DOHH2 (cell line): ENCODE data around the gene TSKS.

Experiments
- H3F3A ChIP-seq: fragments of 200-600 bp; sonication (generic), shearing (Covaris generic); 2 replicates; pipeline ENCODE4 v1.6.0; 2016; ENCODE audit warnings: antibody characterized with exemption, mild to moderate bottlenecking; ENCODE audit not compliant: control insufficient read depth, insufficient read depth
- H3K27ac ChIP-seq: fragments of 200-600 bp; sonication (generic); 2 replicates; pipeline ENCODE4 v1.5.1; 2014; ENCODE audit warnings: low read depth, mild to moderate bottlenecking, low read length, moderate library complexity
- H3K27me3 ChIP-seq: fragments of 200-600 bp; sonication (generic); 2 replicates; pipeline ENCODE4 v1.6.1; 2014; ENCODE audit warnings: mild to moderate bottlenecking, low read length, mixed read lengths; ENCODE audit not compliant: control insufficient read depth
- H3K36me3 ChIP-seq: fragments of 200-600 bp; sonication (generic); 2 replicates; pipeline ENCODE4 v1.6.1; 2014; ENCODE audit warnings: mild to moderate bottlenecking, low read length, moderate library complexity, mixed read lengths; ENCODE audit not compliant: control insufficient read depth
- H3K4me1 ChIP-seq: fragments of 200-600 bp; sonication (generic); 2 replicates; pipeline ENCODE4 v1.6.1; 2014; ENCODE audit warnings: mild to moderate bottlenecking, low read length, mixed read lengths; ENCODE audit not compliant: control insufficient read depth
- H3K4me2 ChIP-seq: fragments of 200-600 bp; sonication (generic); 2 replicates; pipeline ENCODE4 v1.6.0; 2014; ENCODE audit warnings: mild to moderate bottlenecking, low read length, moderate library complexity
- H3K4me3 ChIP-seq: fragments of 200-600 bp; sonication (generic); 2 replicates; pipeline ENCODE4 v1.5.1; 2014; ENCODE audit warnings: mild to moderate bottlenecking, low read length, mixed read lengths
- H3K79me2 ChIP-seq: fragments of 200-600 bp; sonication (generic); 2 replicates; pipeline ENCODE4 v1.6.1; 2014; ENCODE audit warnings: mild to moderate bottlenecking, low read length, mixed read lengths; ENCODE audit not compliant: control insufficient read depth
- H3K9me2 ChIP-seq: fragments of 200-600 bp; sonication (generic); replicated peaks from 2 replicates; pipeline ENCODE4 v1.6.1; 2014; ENCODE audit warnings: mild to moderate bottlenecking, low read length, mixed read lengths; ENCODE audit not compliant: control insufficient read depth
- H3K9me3 ChIP-seq: fragments of 200-600 bp; sonication (generic); 2 replicates; pipeline ENCODE4 v1.6.1; 2014; ENCODE audit warnings: antibody characterized with exemption, low read length, mixed read lengths; ENCODE audit not compliant: control insufficient read depth, insufficient read depth
- H4K20me1 ChIP-seq: fragments of 200-600 bp; sonication (generic); 2 replicates; pipeline ENCODE4 v1.6.0; 2014; ENCODE audit warnings: low read depth, mild to moderate bottlenecking, antibody characterized with exemption, low read length, moderate library complexity; ENCODE audit not compliant: control insufficient read depth, insufficient read depth
- CTCF ChIP-seq: fragments of 200-600 bp; sonication (generic); IDR thresholded peaks from one replicate; pipeline ENCODE4 v1.5.1; 2014; ENCODE audit warnings: antibody characterized with exemption, mild to moderate bottlenecking, low read depth, low read length; ENCODE audit not compliant: poor library complexity, severe bottlenecking
- EZH2phosphoT487 ChIP-seq: fragments of 200-600 bp; sonication (generic); IDR thresholded peaks from 2 replicates; pipeline ENCODE4 v1.6.1; 2017; ENCODE audit warnings: borderline replicate concordance, mild to moderate bottlenecking, antibody characterized with exemption, low read length, moderate library complexity, mixed read lengths

The TSKS gene

DNA sequence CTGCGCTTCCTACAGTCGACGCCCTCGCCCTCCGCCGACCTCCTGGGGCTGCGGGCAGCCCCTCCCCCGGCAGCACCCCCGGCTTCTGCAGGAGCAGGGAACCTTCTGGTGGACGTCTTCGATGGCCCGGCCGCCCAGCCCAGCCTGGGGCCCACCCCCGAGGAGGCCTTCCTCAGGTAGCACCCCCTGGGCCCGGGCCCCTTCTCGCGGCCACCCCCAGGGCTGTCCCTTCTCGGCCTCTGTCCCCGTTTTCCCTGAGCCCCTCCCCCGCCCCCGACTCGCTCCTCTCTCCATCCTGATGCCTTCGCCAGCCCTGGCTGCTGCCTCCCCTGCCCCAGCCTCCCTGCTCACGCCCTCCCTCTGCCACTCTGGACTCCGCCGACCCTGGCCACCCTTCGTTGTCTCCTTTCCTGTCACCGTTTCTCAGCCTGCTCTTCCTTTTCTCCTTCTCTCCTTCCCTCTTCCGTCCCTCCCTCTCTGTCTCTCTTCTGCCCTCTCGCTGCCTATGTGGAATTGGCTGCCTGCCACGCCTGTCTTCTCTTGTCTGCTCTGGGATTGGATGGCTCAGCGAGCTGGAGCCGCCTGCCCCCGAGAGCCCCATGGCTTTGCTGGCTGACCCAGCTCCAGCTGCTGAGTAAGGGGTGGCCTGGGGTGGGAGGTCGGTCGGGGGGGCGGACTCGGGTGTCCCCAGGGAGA is 39.0 kb upstream of the TSKS start:
- H3K4me3 ChIP-seq = no peak overlapping the region
- H3K27ac ChIP-seq = no peak overlapping the region
- no peaks in the 10 kb centered on the region for H3K9me3 ChIP-seq
- H3K27me3 ChIP-seq = no peaks in the 10 kb centered on the region
- H4K20me1 ChIP-seq = no peaks in the 10 kb centered on the region
- peaks cover 49% of the 10 kb centered on the region for H3K36me3 ChIP-seq
- no peaks in the 10 kb centered on the region for H3K79me2 ChIP-seq
- H3K9me2 ChIP-seq = no peaks in the 10 kb centered on the region
- no peaks in the 10 kb centered on the region for H3F3A ChIP-seq
- H3K4me2 ChIP-seq = no peak overlapping the region
- TF ChIP-seq EZH2phosphoT487 (no peak), CTCF (no peak)
- H3K4me1 ChIP-seq = peaks cover 2% of the 10 kb centered on the region; the same call in 1 of the 2 replicates

DNA sequence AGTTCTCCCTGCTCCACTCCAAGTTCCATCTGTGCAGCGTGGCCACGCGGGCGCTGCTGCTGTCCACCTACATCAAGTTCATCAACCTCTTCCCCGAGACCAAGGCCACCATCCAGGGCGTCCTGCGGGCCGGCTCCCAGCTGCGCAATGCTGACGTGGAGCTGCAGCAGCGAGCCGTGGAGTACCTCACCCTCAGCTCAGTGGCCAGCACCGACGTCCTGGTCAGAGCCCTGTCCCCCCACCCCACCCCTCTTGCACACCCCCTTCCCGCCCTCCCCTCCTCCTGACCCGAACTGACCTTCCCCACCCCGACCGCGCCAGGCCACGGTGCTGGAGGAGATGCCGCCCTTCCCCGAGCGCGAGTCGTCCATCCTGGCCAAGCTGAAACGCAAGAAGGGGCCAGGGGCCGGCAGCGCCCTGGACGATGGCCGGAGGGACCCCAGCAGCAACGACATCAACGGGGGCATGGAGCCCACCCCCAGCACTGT is 38.3 kb upstream of the TSKS start:
- Histone ChIP-seq H3K9me3 (no peaks in the 10 kb centered on the region), H4K20me1 (no peaks in the 10 kb centered on the region), H3K36me3 (peaks cover 56% of the 10 kb centered on the region)

DNA sequence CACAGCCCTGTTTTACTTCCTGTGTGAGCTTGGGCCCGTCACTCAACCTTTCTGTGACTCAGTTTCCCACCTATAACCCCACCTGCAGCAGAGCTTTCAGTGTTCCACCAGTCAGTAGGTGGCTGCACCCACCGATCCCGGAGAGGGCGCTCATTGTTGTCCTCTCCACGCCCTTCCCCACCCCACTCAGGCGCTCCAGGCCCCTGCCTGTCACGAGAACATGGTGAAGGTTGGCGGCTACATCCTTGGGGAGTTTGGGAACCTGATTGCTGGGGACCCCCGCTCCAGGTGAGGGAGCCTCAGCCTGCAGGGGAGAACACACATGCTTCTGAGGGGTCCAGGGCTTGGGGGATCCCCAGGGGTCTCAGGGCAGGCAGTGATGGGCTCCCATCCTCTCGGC is 37.7 kb upstream of the TSKS start:
- Histone ChIP-seq H4K20me1 (no peaks in the 10 kb centered on the region), H3K27ac (no peak overlapping the region), H3F3A (no peaks in the 10 kb centered on the region), H3K4me3 (no peak overlapping the region), H3K4me1 (no peaks in the 10 kb centered on the region), H3K36me3 (peaks cover 59% of the 10 kb centered on the region), H3K4me2 (no peak overlapping the region), H3K79me2 (no peaks in the 10 kb centered on the region), H3K9me3 (no peaks in the 10 kb centered on the region), H3K9me2 (no peaks in the 10 kb centered on the region), H3K27me3 (no peaks in the 10 kb centered on the region)
- no peak for TF ChIP-seq CTCF
- TF ChIP-seq EZH2phosphoT487 = no peak

More for the DNA sequence above, 38.3 kb upstream of the TSKS start:
- Histone ChIP-seq H3K9me2 (no peaks in the 10 kb centered on the region), H3F3A (no peaks in the 10 kb centered on the region), H3K27ac (no peak overlapping the region), H3K79me2 (no peaks in the 10 kb centered on the region), H3K4me2 (no peak overlapping the region), H3K4me3 (no peak overlapping the region), H3K27me3 (no peaks in the 10 kb centered on the region), H3K4me1 (no peaks in the 10 kb centered on the region)
- no peak for TF ChIP-seq CTCF
- TF ChIP-seq EZH2phosphoT487 = no peak
